GM12864 (cell line): Measurements from ENCODE around the gene ENPP3.

Experiments used
- DNase-seq: peaks from one replicate; pipeline ENCODE4 v3.0.0-alpha.2; 2011; ENCODE audit warnings: low read depth
- H3K4me3 ChIP-seq: 2 replicates; pipeline ENCODE4 v1.5.1; 2011; ENCODE audit warnings: mild to moderate bottlenecking, low read depth, low read length, control low read depth
- CTCF ChIP-seq: IDR thresholded peaks from 2 replicates; pipeline ENCODE4 v1.5.1; 2011; ENCODE audit warnings: low read depth, mild to moderate bottlenecking, moderate library complexity, low read length, control low read depth, inconsistent platforms; ENCODE audit errors: missing control alignments

The ENPP3 gene

GRCh38 chr6:131754715-131755567, 117.8 kb downstream of the ENPP3 start:
- DNase-seq, result no peak
- TF ChIP-seq CTCF, result no peak
- H3K4me3 ChIP-seq, result no peak overlapping the region

- TF ChIP-seq CTCF, result no peak
- H3K4me3 ChIP-seq, result no peak overlapping the region
- no peak for DNase-seq
Measured at GRCh38 chr6:131755597-131755996, 118.5 kb downstream of the ENPP3 start.

GRCh38 chr6:131756039-131756438, 118.9 kb downstream of the ENPP3 start:
- no peak overlapping the region for H3K4me3 ChIP-seq
- no peak for DNase-seq
- TF ChIP-seq CTCF, result no peak

GRCh38 chr6:131758920-131759319, 121.8 kb downstream of the ENPP3 start:
- no peak for TF ChIP-seq CTCF
- DNase-seq, result no peak
- no peak overlapping the region for H3K4me3 ChIP-seq

- no peak for DNase-seq
- TF ChIP-seq CTCF, result no peak
- H3K4me3 ChIP-seq, result no peak overlapping the region
Measured at GRCh38 chr6:131761060-131761761, 124.1 kb downstream of the ENPP3 start.

- no peak for TF ChIP-seq CTCF
- DNase-seq, result no peak
Measured at GRCh38 chr6:131761762-131762067, 124.6 kb downstream of the ENPP3 start.

More at GRCh38 chr6:131761762-131762067, 124.6 kb downstream of the ENPP3 start:
- H3K4me3 ChIP-seq, result no peak overlapping the region
